Naive B cell (primary cell): Measurements from ENCODE around the gene TMED5. TPM values are rescaled to one million over a fixed set of nuclear protein-coding genes. Genes with fewer than 3 reads are reported as not detected.
"Not testable (repeated sequence)": the region's sequence is repeated elsewhere in the genome, so short reads cannot be mapped to it uniquely, and the experiment has no call there.

Experiments
- ATAC-seq, 2 donors: fragments of 150-1000 bp; cut with Tn5 transposase; 2 replicates each; pipeline ENCODE4 v1.10.0; 2021; ENCODE audit warnings: low read depth in 2 of 2, mild to moderate bottlenecking in 2 of 2, moderate library complexity in 2 of 2
- DNase-seq: peaks from one replicate; pipeline ENCODE4 v3.0.0; 2022
- H3K27ac Mint-ChIP-seq, 6 donors: one replicate each; pipeline ENCODE4 v1.8.0; 2020 to 2022; ENCODE audit warnings: mild to moderate bottlenecking in 6 of 6, mixed read lengths in 6 of 6, moderate library complexity in 5 of 6, inconsistent platforms in 2 of 6
- H3K27me3 Mint-ChIP-seq, 3 donors: one replicate each; pipeline ENCODE4 v1.8.0; 2021 to 2022; ENCODE audit warnings: mixed read lengths in 3 of 3, mild to moderate bottlenecking in 1 of 3
- H3K36me3 Mint-ChIP-seq, 2 donors: one replicate each; pipeline ENCODE4 v1.8.0; 2020 to 2022; ENCODE audit warnings: mixed read lengths in 2 of 2, inconsistent platforms in 1 of 2, mild to moderate bottlenecking in 1 of 2
- H3K4me1 Mint-ChIP-seq, 3 donors: one replicate each; pipeline ENCODE4 v1.8.0; 2020 to 2022; ENCODE audit warnings: mixed read lengths in 3 of 3, inconsistent platforms in 1 of 3, mild to moderate bottlenecking in 1 of 3, moderate library complexity in 1 of 3
- H3K4me3 Mint-ChIP-seq, 8 donors: one replicate each; pipeline ENCODE4 v1.8.0; 2020 to 2022; ENCODE audit warnings: mild to moderate bottlenecking in 8 of 8, mixed read lengths in 8 of 8, moderate library complexity in 8 of 8, inconsistent platforms in 2 of 8
- H3K9me3 Mint-ChIP-seq, 7 donors: one replicate each; pipeline ENCODE4 v1.8.0; 2020 to 2022; ENCODE audit warnings: mixed read lengths in 7 of 7, mild to moderate bottlenecking in 5 of 7, inconsistent platforms in 2 of 7, moderate library complexity in 1 of 7
- polyA plus RNA-seq, 6 donors: library from polyadenylated mRNA; unstranded; fragments of 300-500 nt; fragmentation: Illumina TruSeq; gene quantifications; one replicate each; pipeline ENCODE4 v1.2.3, GENCODE V29; 2021; ENCODE audit warnings: low read depth in 6 of 6

The TMED5 gene
- polyA plus RNA-seq, 6 donors from 2014 or later = 18.1 to 25.9 (median 22.8) TPM

- Mint-ChIP-seq H3K27ac (peak overlapping the region in 1 of 6 donors; percentile 78), H3K27me3 (no peaks in the 10 kb centered on the region), H3K4me3 (no peak overlapping the region), H3K36me3 (peaks cover 21 to 33% of the 10 kb centered on the region in 2 donors), H3K4me1 (peaks cover 29 to 57% (median 40%) of the 10 kb centered on the region in 3 donors), H3K9me3 (peaks cover 0 to 20% (median 7%) of the 10 kb centered on the region in 7 donors)
- DNase-seq (no peak), ATAC-seq (no peak)
Measured at GRCh38 chr1:93164816-93165215, 15.4 kb downstream of the TMED5 start.

DNA sequence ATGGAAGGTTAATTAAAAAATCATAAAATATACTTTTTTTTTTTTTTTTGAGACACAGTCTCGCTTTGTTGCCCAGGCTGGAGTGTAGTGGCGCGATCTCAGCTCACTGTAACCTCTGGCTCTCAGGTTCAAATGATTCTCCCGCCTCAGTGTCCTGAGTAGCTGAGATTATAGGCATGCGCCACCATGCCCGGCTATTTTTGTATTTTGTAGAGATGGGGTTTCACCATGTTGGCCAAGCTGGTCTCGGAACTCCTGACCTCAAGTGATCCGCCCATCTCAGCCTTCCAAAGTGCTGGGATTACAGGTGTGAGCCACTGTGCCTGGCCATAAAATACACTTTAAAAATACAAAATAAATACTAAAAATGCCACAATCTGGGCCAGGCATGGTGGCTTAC, 16.9 kb downstream of the TMED5 start:
- H3K4me1 Mint-ChIP-seq = peaks cover 25 to 44% (median 27%) of the 10 kb centered on the region in 3 donors

DNA sequence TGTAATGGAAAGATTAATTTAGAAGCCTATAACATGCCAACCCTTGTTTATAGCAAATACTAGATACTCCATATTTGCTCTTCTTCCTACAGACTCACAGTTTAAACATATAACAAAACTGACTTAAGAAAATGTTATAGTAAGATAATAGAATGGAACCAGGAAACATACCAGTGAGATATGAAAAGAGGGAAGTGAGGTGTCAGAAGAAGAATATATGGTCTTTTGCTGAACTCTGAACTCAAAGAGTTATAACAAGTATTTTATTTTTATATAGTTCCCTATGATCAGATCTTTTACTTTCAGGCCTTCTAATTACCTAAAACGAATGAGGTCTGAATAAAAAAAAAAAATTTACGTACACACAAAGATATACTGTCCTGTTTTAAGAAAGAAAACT, 20.9 kb downstream of the TMED5 start:
- no peak overlapping the region for H3K4me3 Mint-ChIP-seq
- peaks cover 0 to 10% of the 10 kb centered on the region in 2 donors for H3K36me3 Mint-ChIP-seq
- DNase-seq (no peak), ATAC-seq (no peak)
- H3K27ac Mint-ChIP-seq = peak overlapping the region in 2 of 6 donors; percentile 50 to 57
- no peaks in the 10 kb centered on the region for H3K9me3 Mint-ChIP-seq
- peaks cover 5 to 18% (median 10%) of the 10 kb centered on the region in 3 donors for H3K4me1 Mint-ChIP-seq
- no peaks in the 10 kb centered on the region for H3K27me3 Mint-ChIP-seq

More for the DNA sequence above, 16.9 kb downstream of the TMED5 start:
- ATAC-seq, H3K4me3 Mint-ChIP-seq, H3K27me3 Mint-ChIP-seq, H3K27ac Mint-ChIP-seq, DNase-seq: not testable (repeated sequence)
- H3K9me3 Mint-ChIP-seq = peaks cover 0 to 15% (median 4%) of the 10 kb centered on the region in 7 donors
- H3K36me3 Mint-ChIP-seq = peaks cover 13 to 23% of the 10 kb centered on the region in 2 donors

- H3K4me1 Mint-ChIP-seq = peaks cover 0 to 4% (median 0%) of the 10 kb centered on the region in 3 donors
- no peaks in the 10 kb centered on the region for H3K9me3 Mint-ChIP-seq
- DNase-seq (no peak), ATAC-seq (no peak)
- H3K27ac Mint-ChIP-seq = peak overlapping the region in 1 of 6 donors; percentile 26
- H3K36me3 Mint-ChIP-seq = peaks cover 0 to 15% of the 10 kb centered on the region in 2 donors
- no peak overlapping the region for H3K4me3 Mint-ChIP-seq
- no peaks in the 10 kb centered on the region for H3K27me3 Mint-ChIP-seq
Measured at GRCh38 chr1:93155335-93155734, 24.9 kb downstream of the TMED5 start.

- Mint-ChIP-seq H3K27ac (peak overlapping the region in 1 of 6 donors; percentile 33), H3K9me3 (no peaks in the 10 kb centered on the region), H3K4me3 (no peak overlapping the region), H3K27me3 (no peaks in the 10 kb centered on the region), H3K36me3 (peaks cover 0 to 16% of the 10 kb centered on the region in 2 donors), H3K4me1 (peaks cover 0 to 4% (median 0%) of the 10 kb centered on the region in 3 donors)
- no peak for ATAC-seq
- no peak for DNase-seq
Measured at GRCh38 chr1:93154898-93155297, 25.3 kb downstream of the TMED5 start.

DNA sequence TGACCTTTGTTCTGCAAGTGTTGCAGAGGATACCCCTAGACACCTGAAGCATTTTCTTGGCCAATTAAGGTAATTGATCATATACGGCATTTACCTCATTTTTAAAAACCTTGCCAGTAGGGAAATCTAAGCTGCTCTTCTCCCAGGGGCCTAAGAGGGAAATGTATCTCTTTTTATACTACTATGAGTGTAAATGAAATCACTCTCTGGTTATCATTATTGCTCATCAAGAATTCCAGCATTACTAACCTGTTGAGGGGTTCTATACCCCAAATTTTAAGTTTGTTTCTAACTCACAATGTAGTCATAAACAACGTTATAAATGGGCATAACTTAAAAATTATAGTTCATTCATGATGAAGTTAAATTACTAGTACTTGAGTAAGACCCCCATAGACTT, 27.4 kb downstream of the TMED5 start:
- no peak for ATAC-seq
- DNase-seq = no peak

DNA sequence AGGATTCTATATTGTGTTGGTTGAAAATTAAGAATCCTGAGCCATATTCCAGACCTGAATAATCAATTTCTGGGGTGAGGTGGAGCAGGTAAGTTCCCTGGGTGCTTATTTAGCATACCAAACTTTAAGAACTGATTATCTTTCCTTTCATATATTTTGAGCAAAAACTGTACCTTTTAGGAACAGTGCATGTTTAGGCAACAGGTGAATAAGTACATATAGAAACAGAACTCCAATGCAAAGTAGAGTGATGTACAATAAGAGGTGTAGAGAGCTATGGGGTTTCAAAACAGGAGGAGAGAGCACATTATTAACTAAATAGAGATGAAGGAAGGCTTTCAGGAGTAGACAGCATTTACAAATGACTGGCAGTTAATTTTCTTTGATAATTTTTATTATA, 28.7 kb downstream of the TMED5 start:
- Mint-ChIP-seq H3K4me3 (no peak overlapping the region), H3K4me1 (peaks cover 0 to 8% (median 0%) of the 10 kb centered on the region in 3 donors), H3K27ac (peak overlapping the region in 3 of 6 donors; percentile 2 to 72 (median 43)), H3K27me3 (no peaks in the 10 kb centered on the region), H3K9me3 (no peaks in the 10 kb centered on the region), H3K36me3 (peaks cover 4 to 21% of the 10 kb centered on the region in 2 donors)
- no peak for DNase-seq
- ATAC-seq = no peak

More for the DNA sequence above, 27.4 kb downstream of the TMED5 start:
- Mint-ChIP-seq H3K36me3 (peaks cover 4 to 21% of the 10 kb centered on the region in 2 donors), H3K4me3 (no peak overlapping the region), H3K27me3 (no peaks in the 10 kb centered on the region), H3K4me1 (peaks cover 0 to 4% (median 0%) of the 10 kb centered on the region in 3 donors), H3K27ac (no peak overlapping the region), H3K9me3 (no peaks in the 10 kb centered on the region)

GRCh38 chr1:93150729-93151128, 29.5 kb downstream of the TMED5 start:
- DNase-seq (no peak), ATAC-seq (no peak)
- H3K9me3 Mint-ChIP-seq = no peaks in the 10 kb centered on the region
- H3K4me3 Mint-ChIP-seq = no peak overlapping the region
- H3K4me1 Mint-ChIP-seq = peaks cover 0 to 8% (median 0%) of the 10 kb centered on the region in 3 donors
- H3K36me3 Mint-ChIP-seq = peaks cover 4 to 21% of the 10 kb centered on the region in 2 donors
- H3K27me3 Mint-ChIP-seq = no peaks in the 10 kb centered on the region
- peak overlapping the region in 3 of 6 donors; percentile 13 to 79 (median 72) for H3K27ac Mint-ChIP-seq

DNA sequence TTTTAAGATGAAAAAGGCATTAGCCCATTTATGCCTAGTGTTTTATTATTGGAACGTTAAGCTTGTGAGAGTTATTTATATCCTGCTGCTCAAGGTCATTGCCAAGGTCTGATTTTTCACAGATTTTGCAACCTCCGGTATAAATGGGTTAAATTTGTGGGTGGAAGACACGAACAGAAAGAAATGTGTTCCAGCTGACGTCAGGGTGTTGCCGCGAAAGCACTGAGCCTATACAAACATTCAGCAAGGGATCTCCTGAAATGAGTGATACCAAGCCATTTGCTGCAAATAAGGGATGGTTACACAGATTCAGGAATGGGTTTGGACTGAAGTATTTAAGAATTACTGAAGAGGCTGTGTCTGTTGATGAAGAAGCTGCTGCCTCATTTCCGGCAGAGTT, 32.2 kb downstream of the TMED5 start:
- no peak for DNase-seq
- Mint-ChIP-seq H3K36me3 (peaks cover 4 to 21% of the 10 kb centered on the region in 2 donors), H3K4me3 (no peak overlapping the region), H3K27ac (peak overlapping the region in 3 of 6 donors; percentile 20 to 56 (median 41)), H3K9me3 (no peaks in the 10 kb centered on the region), H3K27me3 (no peaks in the 10 kb centered on the region), H3K4me1 (peaks cover 0 to 8% (median 0%) of the 10 kb centered on the region in 3 donors)
- ATAC-seq = no peak

GRCh38 chr1:93143769-93144168, 36.4 kb downstream of the TMED5 start:
- H3K4me3 Mint-ChIP-seq = no peak overlapping the region
- H3K36me3 Mint-ChIP-seq = peaks cover under 1 to 5% of the 10 kb centered on the region in 2 donors
- DNase-seq (no peak), ATAC-seq (no peak)
- H3K9me3 Mint-ChIP-seq = no peaks in the 10 kb centered on the region
- H3K27ac Mint-ChIP-seq = no peak overlapping the region
- peaks cover 0 to 4% (median 0%) of the 10 kb centered on the region in 3 donors for H3K4me1 Mint-ChIP-seq
- H3K27me3 Mint-ChIP-seq = no peaks in the 10 kb centered on the region

DNA sequence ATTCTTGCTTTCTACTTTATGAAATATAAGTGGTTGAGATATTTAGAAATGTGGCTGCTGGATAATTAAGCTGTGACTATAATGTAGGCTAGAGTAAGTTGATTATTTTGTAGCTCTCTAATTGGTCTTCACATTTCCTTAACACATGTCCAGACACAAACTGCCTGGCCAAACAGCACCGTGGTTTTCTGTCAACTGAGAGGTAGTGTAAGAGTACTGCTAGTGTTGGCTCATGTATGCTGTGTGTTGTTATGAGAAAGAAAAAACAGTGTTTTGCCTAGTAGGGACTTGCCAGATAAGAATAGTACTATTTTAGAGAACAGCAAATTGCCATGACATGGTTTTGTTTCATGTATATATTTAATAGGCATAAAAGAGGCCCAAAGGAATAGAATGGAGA, 37.1 kb downstream of the TMED5 start:
- Mint-ChIP-seq H3K27me3 (no peaks in the 10 kb centered on the region), H3K9me3 (no peaks in the 10 kb centered on the region), H3K36me3 (peaks cover 3 to 5% of the 10 kb centered on the region in 2 donors), H3K4me3 (no peak overlapping the region), H3K4me1 (peaks cover 0 to 4% (median 0%) of the 10 kb centered on the region in 3 donors), H3K27ac (no peak overlapping the region)
- ATAC-seq (no peak), DNase-seq (no peak)

- no peak for DNase-seq
- Mint-ChIP-seq H3K27me3 (no peaks in the 10 kb centered on the region), H3K4me1 (peaks cover 0 to 4% (median 0%) of the 10 kb centered on the region in 3 donors)
Measured at GRCh38 chr1:93142161-93142560, 38.1 kb downstream of the TMED5 start.

DNA sequence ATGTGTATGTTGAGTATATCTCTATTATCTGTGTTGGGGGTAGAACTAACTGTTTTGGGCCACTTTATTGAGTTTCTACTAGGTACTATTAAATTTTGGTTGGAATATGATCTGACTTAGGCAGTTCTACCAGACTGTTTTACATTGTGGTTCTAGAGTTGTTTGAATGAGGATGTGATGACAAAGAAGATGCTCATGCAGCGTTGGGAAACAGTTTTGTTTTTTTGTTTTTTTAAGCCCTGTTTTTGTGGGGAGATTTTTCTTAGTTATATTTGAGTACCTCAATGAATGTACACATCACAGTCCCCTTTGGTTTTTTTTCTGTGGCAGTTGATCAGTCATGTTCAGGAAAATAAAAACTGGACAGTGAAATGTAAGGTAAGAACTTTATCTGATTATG, 40.1 kb downstream of the TMED5 start:
- H3K4me3 Mint-ChIP-seq = no peak overlapping the region
- H3K9me3 Mint-ChIP-seq = no peaks in the 10 kb centered on the region
- H3K27ac Mint-ChIP-seq = peak overlapping the region in 3 of 6 donors; percentile 25 to 44 (median 35)
- ATAC-seq (no peak), DNase-seq (no peak)
- peaks cover 8 to 13% of the 10 kb centered on the region in 2 donors for H3K36me3 Mint-ChIP-seq
- H3K4me1 Mint-ChIP-seq = no peaks in the 10 kb centered on the region
- H3K27me3 Mint-ChIP-seq = no peaks in the 10 kb centered on the region

More at GRCh38 chr1:93142161-93142560, 38.1 kb downstream of the TMED5 start:
- Mint-ChIP-seq H3K36me3 (peaks cover 0 to 5% of the 10 kb centered on the region in 2 donors), H3K4me3 (no peak overlapping the region), H3K27ac (peak overlapping the region in 1 of 6 donors; percentile 32), H3K9me3 (no peaks in the 10 kb centered on the region)
- no peak for ATAC-seq

DNA sequence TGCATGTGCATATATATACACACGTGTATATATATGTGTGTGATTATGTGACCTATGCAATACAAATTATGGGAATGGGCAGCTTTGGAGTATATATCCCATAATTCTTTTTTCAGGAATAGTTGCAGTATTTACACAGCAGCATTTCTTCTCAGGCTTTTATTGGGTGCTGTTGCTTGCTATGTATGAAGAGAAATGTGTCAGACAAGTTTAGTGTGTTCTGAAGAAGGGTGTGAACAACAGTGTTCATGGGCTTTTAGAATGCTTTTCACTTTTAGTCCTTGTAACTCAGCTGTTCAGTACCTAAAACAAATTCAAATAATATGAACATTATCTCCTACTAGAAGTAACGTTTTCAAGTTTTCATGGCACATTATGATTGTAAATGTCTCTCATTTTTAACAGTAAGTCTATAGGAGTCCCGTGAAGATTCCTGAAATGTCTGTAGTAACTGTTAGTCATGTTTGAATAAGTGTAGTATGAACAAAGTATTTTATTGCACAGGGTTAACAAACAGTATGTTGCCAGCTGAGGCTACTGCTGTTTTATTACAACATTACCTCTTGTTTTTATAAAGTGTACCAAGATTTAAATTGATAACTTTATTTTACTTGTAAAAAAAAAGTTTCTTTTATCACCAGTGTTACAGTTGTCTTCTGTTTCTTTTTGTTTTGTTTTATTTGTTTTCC, 42.5 kb downstream of the TMED5 start:
- Mint-ChIP-seq H3K4me3 (no peak overlapping the region), H3K4me1 (no peaks in the 10 kb centered on the region), H3K36me3 (peaks cover 8 to 13% of the 10 kb centered on the region in 2 donors), H3K27ac (no peak overlapping the region), H3K27me3 (no peaks in the 10 kb centered on the region), H3K9me3 (no peaks in the 10 kb centered on the region)
- ATAC-seq (no peak), DNase-seq (no peak)
